ENCODE results near the gene SH3BGRL2.
"Not testable (repeated sequence)": the region's sequence is repeated elsewhere in the genome, so short reads cannot be mapped to it uniquely, and the experiment has no call there.

SH3BGRL2 gene

GRCh38 chr6:79614326-79615305 lies 16.5 kb upstream of the SH3BGRL2 start:
- no peak for DNase-seq

- no peak for DNase-seq
Observed at GRCh38 chr6:79617518-79617941, 13.6 kb upstream of the SH3BGRL2 start.

DNA sequence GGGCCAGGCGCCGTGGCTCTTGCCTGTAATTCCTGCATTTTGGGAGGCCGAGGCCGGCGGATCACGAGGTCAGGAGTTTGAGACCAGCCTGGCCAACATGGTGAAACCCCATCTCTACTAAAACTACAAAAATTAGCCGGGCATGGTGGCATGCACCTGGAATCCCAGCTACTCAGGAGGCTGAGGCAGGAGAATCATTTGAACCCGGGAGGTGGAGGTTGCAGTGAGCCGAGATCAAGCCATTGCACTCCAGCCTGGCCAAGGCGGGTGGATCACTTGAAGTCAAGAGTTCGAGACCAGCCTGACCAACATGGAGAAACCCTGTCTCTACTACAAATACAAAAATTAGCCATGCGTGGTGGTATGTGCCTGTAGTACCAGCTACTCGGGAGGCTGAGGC lies 12.7 kb upstream of the SH3BGRL2 start:
- DNase-seq, result not testable (repeated sequence)

DNA sequence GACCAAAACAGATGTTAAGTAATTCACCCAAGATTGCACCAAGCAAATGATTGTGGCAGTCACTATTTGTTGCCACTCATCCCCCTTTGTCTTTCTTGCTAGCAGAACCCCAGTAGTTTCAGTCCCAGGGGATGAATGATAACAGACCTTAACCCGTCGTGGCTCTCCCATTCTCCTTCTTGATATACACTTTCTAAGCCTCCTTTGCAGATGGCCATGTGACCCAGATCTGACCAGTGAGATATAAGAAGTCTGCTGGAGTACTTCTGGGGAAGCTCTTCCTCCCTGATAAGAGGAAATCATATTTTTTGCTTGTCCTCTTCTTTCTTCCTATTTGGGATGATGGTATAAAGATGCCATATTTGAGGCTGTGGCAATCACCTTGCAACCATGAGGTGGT lies 9.6 kb upstream of the SH3BGRL2 start:
- DNase-seq, result no peak

GRCh38 chr6:79622364-79622763 lies 8.8 kb upstream of the SH3BGRL2 start:
- DNase-seq, result no peak

DNA sequence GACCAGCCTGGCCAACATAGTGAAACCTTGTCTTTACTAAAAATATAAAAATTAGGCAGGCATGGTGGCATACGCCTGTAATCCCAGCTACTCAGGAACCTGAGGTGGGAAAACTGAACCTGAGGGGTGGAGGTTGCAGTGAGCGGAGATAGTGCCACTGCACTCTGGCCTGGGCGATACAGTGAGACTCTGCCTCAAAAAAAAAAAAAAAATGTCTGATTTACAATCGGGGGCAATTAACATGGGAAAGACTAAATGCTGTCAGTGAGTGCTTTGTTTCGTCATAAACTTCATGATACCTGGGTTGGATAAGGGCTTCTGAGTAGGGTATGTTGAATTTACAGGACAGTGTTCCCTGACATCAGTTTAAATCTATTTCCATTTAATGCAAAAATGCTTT lies 8.0 kb upstream of the SH3BGRL2 start:
- no peak for DNase-seq

GRCh38 chr6:79625746-79626145 lies 5.4 kb upstream of the SH3BGRL2 start:
- DNase-seq, result no peak

DNA sequence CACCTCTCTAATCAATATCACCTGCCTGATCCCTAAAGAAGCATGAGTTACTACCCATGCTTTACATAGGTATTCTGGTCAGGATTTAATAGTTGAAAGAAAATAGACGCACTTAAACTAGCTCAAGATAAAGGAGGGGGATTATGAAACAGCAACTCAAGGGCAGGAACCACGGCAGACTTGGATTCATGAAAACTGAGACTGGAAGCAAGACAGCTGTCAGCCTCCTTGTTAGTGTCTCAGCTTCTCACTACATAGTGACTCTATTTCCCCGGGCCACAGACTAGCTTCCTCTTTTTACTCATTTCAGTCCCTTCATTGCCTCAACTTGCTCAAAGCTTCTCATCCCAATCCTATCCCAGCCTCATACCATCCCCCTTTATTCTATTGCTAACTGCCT lies 4.3 kb upstream of the SH3BGRL2 start:
- no peak for DNase-seq

- no peak for DNase-seq
Observed at GRCh38 chr6:79627422-79627821, 3.7 kb upstream of the SH3BGRL2 start.

GRCh38 chr6:79628466-79629288 lies 2.5 kb upstream of the SH3BGRL2 start:
- DNase-seq, result no peak

DNA sequence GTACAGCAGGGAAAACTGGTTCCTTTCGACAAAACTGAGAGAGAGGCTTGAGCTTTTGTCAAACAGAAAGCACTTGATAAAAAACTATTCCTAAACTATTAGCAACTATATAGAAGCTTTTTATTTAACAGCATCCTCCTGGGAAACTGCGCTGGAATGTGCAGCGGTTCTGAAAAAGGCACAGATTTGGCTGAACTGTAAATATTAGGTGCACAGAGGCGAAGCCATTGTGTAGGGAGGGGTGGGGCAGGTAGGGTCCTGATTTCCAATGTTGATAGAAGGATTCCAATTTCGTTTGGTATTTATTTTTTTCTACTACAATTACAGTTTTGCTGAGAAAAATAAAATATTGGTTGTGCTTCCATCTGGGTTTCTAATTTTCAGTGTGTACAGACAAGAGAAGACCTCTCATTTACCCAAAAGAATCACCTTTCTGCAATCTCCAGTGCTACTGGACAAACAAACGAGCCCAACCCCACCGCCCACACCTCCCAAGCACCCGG lies 698 bp upstream of the SH3BGRL2 start:
- DNase-seq, result no peak

GRCh38 chr6:79631693-79632172 lies 604 bp downstream of the SH3BGRL2 start:
- DNase-seq, result no peak

- peak; percentile 47 for DNase-seq
Observed at GRCh38 chr6:79632580-79632979, 1.5 kb downstream of the SH3BGRL2 start.

GRCh38 chr6:79634491-79635231 lies 3.5 kb downstream of the SH3BGRL2 start:
- DNase-seq, result no peak

DNA sequence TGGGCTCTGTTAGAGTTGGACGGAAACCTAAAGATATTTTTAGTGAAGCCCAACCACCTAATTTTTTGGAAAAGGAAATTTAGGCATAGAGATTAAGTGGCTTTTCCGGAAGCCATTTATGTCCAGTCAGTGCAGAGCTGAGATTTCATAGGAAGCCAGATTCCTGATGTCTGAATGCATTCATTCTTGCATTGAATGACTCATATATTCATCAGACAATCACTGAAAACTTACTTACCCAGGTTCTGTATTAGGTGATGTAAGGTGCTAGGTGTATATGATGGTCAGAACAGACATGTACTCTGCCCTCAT lies 4.1 kb downstream of the SH3BGRL2 start:
- no peak for DNase-seq

GRCh38 chr6:79636673-79637072 lies 5.5 kb downstream of the SH3BGRL2 start:
- no peak for DNase-seq

DNA sequence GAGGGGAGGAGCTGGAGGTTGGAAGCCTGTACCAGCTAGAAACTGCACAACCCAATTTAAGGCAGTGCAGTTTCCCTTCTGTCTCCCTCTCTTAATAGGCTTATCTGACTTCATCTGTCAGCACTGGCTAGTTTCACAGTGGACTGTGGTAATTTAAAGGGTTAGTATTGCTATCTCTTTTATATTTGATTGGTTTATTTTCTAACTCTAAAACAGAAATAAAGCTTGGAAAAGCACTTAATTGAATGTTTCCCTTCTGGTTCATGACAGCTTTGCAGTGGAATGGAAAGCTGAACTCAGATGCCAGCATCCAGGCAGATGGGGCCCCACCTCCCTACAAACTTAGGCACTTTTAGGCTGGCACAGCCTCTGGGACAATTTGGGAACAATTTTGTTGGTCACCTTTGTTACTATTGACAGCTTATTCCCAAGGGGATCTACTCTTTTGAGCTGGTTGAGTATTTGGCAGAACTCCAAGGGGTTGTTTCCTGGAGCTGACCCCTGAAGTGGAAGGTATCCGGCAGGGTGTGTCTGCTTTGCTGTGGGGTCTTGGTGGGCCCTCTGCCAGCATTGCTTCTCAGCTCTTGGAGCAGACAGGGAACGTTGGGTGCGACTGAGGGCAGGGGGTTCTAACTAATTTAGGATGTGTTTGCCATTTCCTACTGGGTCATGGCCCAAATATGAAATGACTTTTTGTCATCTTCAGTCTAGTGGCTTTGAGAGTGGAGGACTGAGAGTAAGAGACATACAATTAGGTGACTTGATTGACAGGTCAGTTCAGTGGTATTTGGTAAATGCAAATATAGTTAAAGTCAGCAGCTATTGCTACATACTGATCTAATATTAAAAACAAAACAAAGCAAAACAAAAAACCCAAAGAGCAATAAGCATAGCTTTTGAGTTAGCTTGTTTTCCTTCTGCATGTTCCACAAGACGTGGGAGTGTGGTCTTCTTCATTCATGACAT lies 9.3 kb downstream of the SH3BGRL2 start:
- no peak for DNase-seq

- DNase-seq, result no peak
Observed at GRCh38 chr6:79646006-79646405, 14.9 kb downstream of the SH3BGRL2 start.

GRCh38 chr6:79646561-79646960 lies 15.4 kb downstream of the SH3BGRL2 start:
- no peak for DNase-seq

- DNase-seq, result no peak
Observed at GRCh38 chr6:79647741-79648140, 16.6 kb downstream of the SH3BGRL2 start.

GRCh38 chr6:79648328-79648727 lies 17.2 kb downstream of the SH3BGRL2 start:
- DNase-seq, result no peak

DNA sequence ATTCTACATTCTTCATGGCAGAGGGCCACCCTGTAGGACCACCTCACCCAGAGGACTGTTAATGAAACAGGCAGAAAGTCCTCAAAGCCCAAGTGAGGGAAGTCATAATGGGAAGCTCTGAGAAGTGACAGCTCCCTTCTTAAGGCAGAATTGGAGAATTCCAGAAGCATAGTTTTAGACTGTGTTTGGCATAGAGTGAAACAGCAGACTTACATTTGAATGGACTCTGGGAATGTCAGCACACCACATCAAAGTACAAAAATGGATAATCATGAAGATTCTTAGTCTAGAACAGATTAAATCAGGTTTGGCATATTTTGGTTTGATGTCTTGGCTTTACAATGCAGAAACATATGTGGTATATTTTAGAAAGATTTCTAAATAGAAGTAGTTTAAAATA lies 17.9 kb downstream of the SH3BGRL2 start:
- DNase-seq, result no peak
